Neuron (in vitro differentiated cells): ENCODE measurements around the gene CFHR4.
"Not testable (repeated sequence)": the region's sequence is repeated elsewhere in the genome, so short reads cannot be mapped to it uniquely, and the experiment has no call there.

Experiments
- H2AFZ ChIP-seq: one replicate; pipeline ENCODE4 v1.6.1; 2013; ENCODE audit warnings: low read depth, mild to moderate bottlenecking, inconsistent platforms, low read length, moderate library complexity
- H3K27me3 ChIP-seq: one replicate; pipeline ENCODE4 v1.6.1; 2013; ENCODE audit warnings: low read length; ENCODE audit not compliant: insufficient read depth
- H3K36me3 ChIP-seq: one replicate; pipeline ENCODE4 v1.6.1; 2013; ENCODE audit warnings: low read length; ENCODE audit not compliant: insufficient read depth
- H3K4me1 ChIP-seq: one replicate; pipeline ENCODE4 v1.6.1; 2013; ENCODE audit warnings: low read length; ENCODE audit not compliant: insufficient read depth
- H3K4me3 ChIP-seq: 2 replicates; pipeline ENCODE4 v1.5.1; 2013; ENCODE audit warnings: mild to moderate bottlenecking, low read length, moderate library complexity
- H3K9me3 ChIP-seq: one replicate; pipeline ENCODE4 v1.6.1; 2013; ENCODE audit warnings: low read length

CFHR4 gene

GRCh38 chr1:196887515-196888239 is at the start of gene CFHR4:
Gene CFHR4 (plus strand): TSS chr1:196888052. CDS start chr1:196888151, 99 bp downstream.
- Histone ChIP-seq H3K4me1 (no peaks in the 10 kb centered on the region), H3K36me3 (no peaks in the 10 kb centered on the region), H2AFZ (no peak within 1 kb of the TSS), H3K9me3 (no peaks in the 10 kb centered on the region), H3K4me3 (no peak within 1 kb of the TSS), H3K27me3 (no peaks in the 10 kb centered on the region)

GRCh38 chr1:196849613-196850492 is 38.0 kb upstream of the CFHR4 start:
- not testable (repeated sequence) for H3K4me1 ChIP-seq, H2AFZ ChIP-seq, H3K4me3 ChIP-seq, H3K36me3 ChIP-seq, H3K27me3 ChIP-seq, H3K9me3 ChIP-seq

- no peaks in the 10 kb centered on the region for H3K9me3 ChIP-seq
Observed at GRCh38 chr1:196856053-196856452, 31.8 kb upstream of the CFHR4 start.

GRCh38 chr1:196857188-196857587 is 30.7 kb upstream of the CFHR4 start:
- no peak overlapping the region for H3K4me3 ChIP-seq

More at GRCh38 chr1:196856053-196856452, 31.8 kb upstream of the CFHR4 start:
- Histone ChIP-seq H2AFZ (no peak overlapping the region), H3K36me3 (no peaks in the 10 kb centered on the region), H3K27me3 (no peaks in the 10 kb centered on the region), H3K4me3 (no peak overlapping the region), H3K4me1 (no peaks in the 10 kb centered on the region)

GRCh38 chr1:196858811-196859210 is 29.0 kb upstream of the CFHR4 start:
- no peaks in the 10 kb centered on the region for H3K4me1 ChIP-seq

More at GRCh38 chr1:196857188-196857587, 30.7 kb upstream of the CFHR4 start:
- H3K4me1 ChIP-seq, result no peaks in the 10 kb centered on the region
- no peaks in the 10 kb centered on the region for H3K9me3 ChIP-seq
- H3K36me3 ChIP-seq, result no peaks in the 10 kb centered on the region
- H3K27me3 ChIP-seq, result no peaks in the 10 kb centered on the region
- no peak overlapping the region for H2AFZ ChIP-seq

GRCh38 chr1:196860323-196860884 is 27.4 kb upstream of the CFHR4 start:
- Histone ChIP-seq H3K27me3 (no peaks in the 10 kb centered on the region), H3K4me1 (no peaks in the 10 kb centered on the region), H2AFZ (no peak overlapping the region), H3K36me3 (no peaks in the 10 kb centered on the region), H3K4me3 (no peak overlapping the region), H3K9me3 (no peaks in the 10 kb centered on the region)

More at GRCh38 chr1:196858811-196859210, 29.0 kb upstream of the CFHR4 start:
- Histone ChIP-seq H3K27me3 (no peaks in the 10 kb centered on the region), H3K9me3 (no peaks in the 10 kb centered on the region), H3K4me3 (no peak overlapping the region), H2AFZ (no peak overlapping the region), H3K36me3 (no peaks in the 10 kb centered on the region)

GRCh38 chr1:196861429-196861828 is 26.4 kb upstream of the CFHR4 start:
- no peak overlapping the region for H2AFZ ChIP-seq
- no peaks in the 10 kb centered on the region for H3K27me3 ChIP-seq
- H3K36me3 ChIP-seq, result no peaks in the 10 kb centered on the region
- H3K4me1 ChIP-seq, result no peaks in the 10 kb centered on the region
- no peak overlapping the region for H3K4me3 ChIP-seq
- H3K9me3 ChIP-seq, result no peaks in the 10 kb centered on the region

- H3K9me3 ChIP-seq, result no peaks in the 10 kb centered on the region
- H3K4me3 ChIP-seq, result no peak overlapping the region
- no peaks in the 10 kb centered on the region for H3K4me1 ChIP-seq
- H3K27me3 ChIP-seq, result no peaks in the 10 kb centered on the region
- H3K36me3 ChIP-seq, result no peaks in the 10 kb centered on the region
- no peak overlapping the region for H2AFZ ChIP-seq
Observed at GRCh38 chr1:196866974-196867373, 20.9 kb upstream of the CFHR4 start.

- Histone ChIP-seq H2AFZ (no peak overlapping the region), H3K4me3 (no peak overlapping the region), H3K36me3 (no peaks in the 10 kb centered on the region), H3K27me3 (peaks cover 2% of the 10 kb centered on the region), H3K9me3 (no peaks in the 10 kb centered on the region), H3K4me1 (no peaks in the 10 kb centered on the region)
Observed at GRCh38 chr1:196873385-196873784, 14.5 kb upstream of the CFHR4 start.

GRCh38 chr1:196875935-196876334 is 11.9 kb upstream of the CFHR4 start:
- no peaks in the 10 kb centered on the region for H3K36me3 ChIP-seq
- H3K4me1 ChIP-seq, result no peaks in the 10 kb centered on the region
- no peak overlapping the region for H2AFZ ChIP-seq
- H3K4me3 ChIP-seq, result no peak overlapping the region
- H3K9me3 ChIP-seq, result no peaks in the 10 kb centered on the region
- H3K27me3 ChIP-seq, result peaks cover 13% of the 10 kb centered on the region

GRCh38 chr1:196877964-196878363 is 9.9 kb upstream of the CFHR4 start:
- Histone ChIP-seq H3K4me3 (peak overlapping the region; percentile 19), H3K27me3 (peaks cover 13% of the 10 kb centered on the region), H3K4me1 (no peaks in the 10 kb centered on the region), H3K36me3 (no peaks in the 10 kb centered on the region), H2AFZ (peak overlapping the region; percentile 51), H3K9me3 (no peaks in the 10 kb centered on the region)

- not testable (repeated sequence) for H3K36me3 ChIP-seq, H3K27me3 ChIP-seq, H2AFZ ChIP-seq, H3K4me3 ChIP-seq, H3K9me3 ChIP-seq, H3K4me1 ChIP-seq
Observed at GRCh38 chr1:196886560-196886959, 1.3 kb upstream of the CFHR4 start.

- no peaks in the 10 kb centered on the region for H3K9me3 ChIP-seq
- H3K4me3 ChIP-seq, result no peak overlapping the region
- H3K4me1 ChIP-seq, result no peaks in the 10 kb centered on the region
- H3K27me3 ChIP-seq, result no peaks in the 10 kb centered on the region
- H3K36me3 ChIP-seq, result no peaks in the 10 kb centered on the region
- no peak overlapping the region for H2AFZ ChIP-seq
Observed at GRCh38 chr1:196890668-196891067, 2.8 kb downstream of the CFHR4 start.
